ENCODE data around the gene SIRT2. TPM values are rescaled to one million over a fixed set of nuclear protein-coding genes. Genes with fewer than 3 reads are reported as not detected.

Gene SIRT2
- total RNA-seq, 1 donor from 2014 or later, result 41.3 TPM

DNA sequence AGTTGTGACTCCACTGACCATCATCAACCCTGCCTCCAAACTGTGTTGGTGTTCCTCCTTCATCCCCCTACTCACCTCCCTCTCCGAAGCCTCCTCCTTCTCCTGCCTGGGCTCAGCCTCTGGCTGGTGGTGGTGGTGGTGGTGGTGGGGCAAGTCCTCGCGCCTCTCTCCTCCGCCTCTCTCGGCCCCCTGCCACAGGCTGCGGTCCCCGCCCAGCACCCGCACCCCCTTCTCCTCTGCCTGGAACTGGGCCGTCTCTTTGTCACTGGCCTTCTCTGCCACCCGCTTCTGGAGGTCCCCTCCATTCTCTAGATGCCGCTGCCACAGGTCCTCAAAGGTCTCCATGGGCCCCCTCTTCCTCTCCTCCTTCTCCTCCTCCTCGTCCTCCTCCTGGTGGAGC, 11.1 kb upstream of the SIRT2 start:
- Histone ChIP-seq H3K27me3 (ENCODE audit: control insufficient read depth, insufficient read depth, low read length) (no peaks in the 10 kb centered on the region), H3K4me3 (ENCODE audit: low read depth, low read length) (no peak overlapping the region), H3K36me3 (ENCODE audit: control insufficient read depth, insufficient read depth, low read length) (peaks cover 11% of the 10 kb centered on the region)
- no peak for TF ChIP-seq CTCF (IDR thresholded peaks at IDR 0.05; ENCODE audit: insufficient read depth, low read length, severe bottlenecking)
- DNase-seq (ENCODE audit: low read depth) (no peak), FAIRE-seq (no peak)

DNA sequence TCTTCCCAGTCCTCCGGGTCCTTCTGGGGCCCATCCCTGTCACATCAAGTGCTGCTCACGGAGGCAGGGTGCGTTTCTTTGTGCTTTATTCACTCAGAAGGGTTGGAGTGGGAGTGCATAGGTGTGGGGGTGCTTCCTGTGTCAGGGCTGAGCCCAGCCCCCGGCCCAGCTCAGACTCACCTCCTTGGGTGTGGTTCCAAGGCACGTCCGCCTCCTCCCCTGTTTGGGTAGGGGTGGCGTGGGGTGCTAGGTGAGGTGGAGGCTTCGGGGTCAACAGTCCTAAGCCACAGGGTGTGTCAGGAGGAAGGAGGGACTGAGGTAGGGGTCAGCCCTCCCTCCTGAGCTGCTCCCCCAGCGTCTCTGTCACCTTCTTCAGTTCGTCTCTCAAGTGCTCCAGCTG, 9.5 kb upstream of the SIRT2 start:
- Histone ChIP-seq H3K4me3 (ENCODE audit: low read depth, low read length) (no peak overlapping the region), H3K36me3 (ENCODE audit: control insufficient read depth, insufficient read depth, low read length) (peaks cover 18% of the 10 kb centered on the region), H3K27me3 (ENCODE audit: control insufficient read depth, insufficient read depth, low read length) (no peaks in the 10 kb centered on the region)
- no peak for DNase-seq (ENCODE audit: low read depth)
- FAIRE-seq, result no peak
- TF ChIP-seq CTCF (IDR thresholded peaks at IDR 0.05; ENCODE audit: insufficient read depth, low read length, severe bottlenecking), result no peak

DNA sequence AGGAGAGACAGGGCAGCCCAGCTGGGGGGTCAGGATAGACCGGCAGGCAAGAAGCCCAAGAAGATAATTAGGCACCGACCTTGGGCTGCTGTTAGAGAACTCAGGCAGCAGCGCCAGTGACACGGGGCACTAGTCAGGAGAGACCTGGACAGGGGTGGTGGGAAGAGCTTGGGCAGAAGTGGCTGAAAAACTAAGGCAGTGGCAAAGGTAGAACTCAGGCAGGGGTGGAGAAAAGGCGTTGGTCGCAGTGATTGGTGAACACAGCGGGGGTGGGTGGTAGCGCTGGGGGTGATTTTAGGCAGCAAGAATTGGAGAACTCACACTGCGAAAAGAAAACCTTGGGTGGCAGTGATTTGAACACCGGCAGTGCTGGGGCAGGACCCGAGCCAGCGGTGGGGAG, 8.3 kb upstream of the SIRT2 start:
- FAIRE-seq (no peak), DNase-seq (ENCODE audit: low read depth) (no peak)

GRCh38 chr19:38907227-38907626, 7.8 kb upstream of the SIRT2 start:
- no peak overlapping the region for H3K4me3 ChIP-seq (ENCODE audit: low read depth, low read length)
- peaks cover 18% of the 10 kb centered on the region for H3K36me3 ChIP-seq (ENCODE audit: control insufficient read depth, insufficient read depth, low read length)
- FAIRE-seq (no peak), DNase-seq (ENCODE audit: low read depth) (no peak)
- TF ChIP-seq CTCF (IDR thresholded peaks at IDR 0.05; ENCODE audit: insufficient read depth, low read length, severe bottlenecking), result no peak
- no peaks in the 10 kb centered on the region for H3K27me3 ChIP-seq (ENCODE audit: control insufficient read depth, insufficient read depth, low read length)

More for the DNA sequence above, 8.3 kb upstream of the SIRT2 start:
- H3K4me3 ChIP-seq (ENCODE audit: low read depth, low read length), result no peak overlapping the region
- H3K36me3 ChIP-seq (ENCODE audit: control insufficient read depth, insufficient read depth, low read length), result peaks cover 18% of the 10 kb centered on the region
- H3K27me3 ChIP-seq (ENCODE audit: control insufficient read depth, insufficient read depth, low read length), result no peaks in the 10 kb centered on the region
- no peak for TF ChIP-seq CTCF (IDR thresholded peaks at IDR 0.05; ENCODE audit: insufficient read depth, low read length, severe bottlenecking)

- no peak for TF ChIP-seq CTCF (IDR thresholded peaks at IDR 0.05; ENCODE audit: insufficient read depth, low read length, severe bottlenecking)
- Histone ChIP-seq H3K27me3 (ENCODE audit: control insufficient read depth, insufficient read depth, low read length) (no peaks in the 10 kb centered on the region), H3K36me3 (ENCODE audit: control insufficient read depth, insufficient read depth, low read length) (peaks cover 18% of the 10 kb centered on the region), H3K4me3 (ENCODE audit: low read depth, low read length) (no peak overlapping the region)
- DNase-seq (ENCODE audit: low read depth) (no peak), FAIRE-seq (no peak)
Measured at GRCh38 chr19:38905620-38906019, 6.2 kb upstream of the SIRT2 start.

All from bronchial epithelial cell (primary cell).